HG02840 (cell line): Measurements from ENCODE around the gene RBFOX2.
"Not testable (repeated sequence)": the region's sequence is repeated elsewhere in the genome, so short reads cannot be mapped to it uniquely, and the experiment has no call there.

Source experiments
- ATAC-seq: cut with Tn5 transposase; IDR thresholded peaks from one replicate; pipeline ENCODE4 v1.9.1; 2021; ENCODE audit warnings: mild to moderate bottlenecking, moderate library complexity, moderate number of reproducible peaks; ENCODE audit not compliant: unreplicated experiment, low FRiP score

Gene RBFOX2

GRCh38 chr22:35726398-35726797 lies 302.2 kb downstream of the RBFOX2 start:
- no peak for ATAC-seq

DNA sequence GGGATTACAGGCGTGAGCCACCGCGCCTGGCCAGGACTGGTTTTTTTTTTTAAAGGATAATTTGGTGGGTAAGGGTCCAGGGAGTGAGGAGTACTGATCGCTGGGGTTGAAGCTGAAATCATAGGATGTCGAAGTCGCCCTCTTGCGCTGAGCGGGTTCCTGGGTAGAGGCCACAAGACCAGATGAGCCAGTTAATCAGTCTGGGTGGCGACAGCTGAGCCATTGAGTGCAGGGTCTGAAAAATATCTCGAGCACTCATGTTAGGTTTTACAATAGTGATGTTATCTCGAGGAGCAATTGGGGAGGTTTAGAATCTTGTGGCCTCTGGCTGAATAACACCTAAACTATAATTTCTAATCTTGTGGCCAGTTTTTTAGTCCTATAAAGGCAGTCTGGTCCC lies 303.1 kb downstream of the RBFOX2 start:
- ATAC-seq, result no peak

DNA sequence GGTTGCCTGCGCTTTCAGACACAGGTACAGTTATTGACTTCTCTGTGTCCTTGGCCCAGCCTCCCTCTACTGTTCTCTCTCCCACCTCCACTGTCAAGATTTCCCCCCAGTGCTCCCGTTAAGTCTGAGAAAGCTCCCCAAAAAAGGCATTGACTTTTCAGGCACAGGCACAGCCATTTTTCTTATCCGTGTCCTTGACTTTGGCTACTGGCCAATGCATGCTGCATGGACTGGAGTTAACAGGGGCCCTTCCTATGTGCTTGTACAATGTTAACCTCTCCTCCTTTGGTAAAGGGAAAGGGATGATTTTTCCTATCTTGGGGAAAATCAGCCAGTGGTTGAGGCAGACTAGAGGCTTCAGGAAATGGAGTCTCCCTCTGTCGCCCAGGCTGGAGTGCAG lies 306.7 kb downstream of the RBFOX2 start:
- ATAC-seq, result no peak

GRCh38 chr22:35719212-35719875 lies 309.3 kb downstream of the RBFOX2 start:
- ATAC-seq, result no peak

- no peak for ATAC-seq
Observed at GRCh38 chr22:35717572-35717971, 311.1 kb downstream of the RBFOX2 start, which contains the start of gene APOL5. TSS of gene APOL5 (plus strand) at chr22:35717872. CDS start at chr22:35717872, 0 bp downstream.

DNA sequence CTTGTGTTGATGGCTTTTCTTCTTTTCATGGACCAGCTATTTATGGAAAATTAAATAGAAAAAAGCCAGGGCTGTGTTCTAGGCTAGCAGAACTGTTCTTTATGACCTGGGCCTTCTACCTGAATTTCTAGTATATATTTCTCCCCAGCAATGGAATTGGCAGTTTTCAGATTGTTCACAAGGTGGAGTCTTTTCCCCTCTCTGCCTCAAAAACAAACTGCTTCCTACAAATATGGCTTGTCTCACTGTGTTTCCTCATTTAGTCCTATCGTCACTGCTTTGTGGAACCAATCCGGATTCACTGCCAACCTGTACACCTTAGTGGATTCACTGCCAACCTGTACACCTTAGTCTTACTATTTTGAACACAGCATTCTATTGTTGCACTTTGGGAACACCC lies 316.0 kb downstream of the RBFOX2 start:
- ATAC-seq, result no peak

DNA sequence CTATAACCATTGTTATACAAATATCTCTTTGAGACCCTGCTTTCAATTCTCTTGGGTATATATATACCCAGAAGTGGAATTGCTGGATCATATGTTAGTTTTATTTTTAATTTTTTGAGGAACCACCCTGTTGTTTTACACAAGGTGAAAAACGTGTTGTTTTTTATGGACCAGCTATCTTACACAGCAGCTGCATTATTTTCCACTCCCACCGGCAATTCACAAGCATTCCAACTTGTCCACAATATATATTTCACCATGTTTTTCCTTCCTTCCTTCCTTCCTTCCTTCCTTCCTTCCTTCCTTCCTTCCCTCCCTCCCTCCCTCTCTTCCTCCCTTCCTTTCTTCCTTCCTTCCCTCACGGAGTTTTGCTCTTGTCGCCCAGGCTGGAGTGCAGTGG lies 317.3 kb downstream of the RBFOX2 start:
- ATAC-seq, result no peak

DNA sequence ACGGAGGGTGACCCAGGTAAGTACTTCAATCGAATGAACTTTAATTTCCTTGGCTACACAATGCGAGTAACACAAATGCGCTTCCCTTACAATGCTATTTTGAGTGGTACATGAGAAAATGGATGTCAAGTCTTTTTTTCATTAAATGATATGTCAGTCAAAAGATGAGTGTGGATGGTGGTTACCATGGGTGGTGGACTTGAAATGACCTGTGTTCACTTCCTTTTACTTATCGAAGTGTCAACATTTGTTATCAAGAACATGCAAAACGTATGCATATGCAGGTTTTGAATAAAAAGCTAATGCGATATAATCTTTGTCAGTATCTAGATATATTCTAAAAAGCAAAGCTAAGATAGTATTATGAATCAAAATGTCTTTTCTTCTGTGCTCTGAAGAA lies 319.7 kb downstream of the RBFOX2 start:
- no peak for ATAC-seq

DNA sequence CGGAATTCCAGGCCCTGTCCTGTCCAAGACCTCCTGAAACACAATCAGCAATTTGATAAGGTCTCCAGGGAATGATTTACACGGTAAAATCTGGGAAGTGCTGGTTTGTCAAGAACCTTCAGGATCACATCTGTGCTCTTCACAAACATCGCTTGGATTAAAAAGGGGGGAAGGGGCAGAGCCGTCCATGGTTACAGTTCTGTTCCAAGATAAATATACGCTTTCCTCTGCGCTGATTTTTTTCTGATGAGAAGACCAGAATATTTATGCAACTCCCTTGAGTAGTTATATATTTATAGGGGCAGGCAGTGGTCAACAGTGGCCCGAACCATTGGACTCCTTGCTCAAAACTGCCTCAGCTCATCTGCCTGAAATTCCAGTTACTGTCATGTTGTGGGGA lies 320.2 kb downstream of the RBFOX2 start:
- ATAC-seq, result no peak

- no peak for ATAC-seq
Observed at GRCh38 chr22:35705141-35705540, 323.5 kb downstream of the RBFOX2 start.

DNA sequence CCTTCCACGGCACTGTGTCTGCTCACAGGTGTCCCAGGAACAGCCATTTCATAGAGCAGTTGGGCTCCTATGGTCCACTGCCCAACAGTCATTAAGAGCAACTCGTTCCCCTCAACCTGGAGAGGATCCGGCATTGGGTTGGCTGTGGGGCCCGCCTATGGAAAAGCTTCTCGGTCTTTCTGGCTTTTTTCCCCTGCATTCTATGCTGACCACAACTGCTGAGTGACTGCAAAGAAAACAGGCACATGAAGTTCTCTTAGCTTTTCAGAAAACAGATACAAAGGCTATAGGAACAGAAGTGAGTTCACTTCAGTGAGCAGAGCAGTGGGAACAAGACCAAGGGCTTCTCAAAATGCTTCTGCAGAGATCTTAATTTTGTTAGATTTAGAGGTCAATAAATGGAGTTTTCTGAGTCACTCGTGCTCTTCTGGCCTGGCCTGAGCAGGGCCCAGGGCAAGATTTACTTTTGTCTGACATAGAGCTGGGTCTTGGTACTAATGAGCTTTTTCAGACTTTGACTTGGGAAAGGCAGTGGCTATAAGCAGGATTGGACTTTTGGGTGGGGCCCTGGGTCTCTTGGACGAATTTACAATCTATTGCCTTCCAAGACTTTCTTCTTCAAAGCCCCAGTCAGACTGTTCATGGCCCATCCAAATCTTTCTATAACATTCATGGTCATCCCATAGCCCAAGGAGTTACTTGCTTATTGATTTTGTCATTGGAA lies 324.6 kb downstream of the RBFOX2 start:
- ATAC-seq, result no peak

- ATAC-seq, result not testable (repeated sequence)
Observed at GRCh38 chr22:35699852-35700251, 328.8 kb downstream of the RBFOX2 start.

- no peak for ATAC-seq
Observed at GRCh38 chr22:35697142-35697541, 331.5 kb downstream of the RBFOX2 start.

DNA sequence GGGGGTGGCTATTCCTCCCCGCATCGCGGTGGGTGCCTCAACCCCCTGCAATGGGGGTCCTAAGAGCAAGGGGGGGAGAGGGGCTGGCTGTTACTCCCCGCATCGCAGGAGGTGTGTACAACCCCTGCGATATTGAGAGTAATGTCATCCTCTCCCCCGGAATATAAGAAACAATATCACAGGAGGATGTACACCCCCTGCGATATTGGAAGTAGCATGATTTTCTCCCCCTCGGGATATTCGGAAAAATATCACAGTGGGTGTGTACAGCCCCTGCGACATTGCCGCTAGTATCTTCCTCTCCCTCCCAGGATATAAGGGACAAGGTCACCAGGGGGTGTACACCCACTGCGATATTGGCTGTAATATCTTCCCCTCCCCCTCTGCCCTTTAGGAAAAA lies 333.4 kb downstream of the RBFOX2 start:
- no peak for ATAC-seq

GRCh38 chr22:35690001-35690400 lies 338.6 kb downstream of the RBFOX2 start:
- no peak for ATAC-seq

GRCh38 chr22:35688913-35689675 lies 339.5 kb downstream of the RBFOX2 start:
- no peak for ATAC-seq
